Kidney epithelial cell (primary cell): ENCODE measurements around the gene PAK3. TPM values are rescaled to one million over a fixed set of nuclear protein-coding genes. Genes with fewer than 3 reads are reported as not detected.

Experiments
- DNase-seq: peaks from one replicate; pipeline ENCODE4 v3.0.0-alpha.2; 2010; ENCODE audit warnings: low read depth
- H3K27me3 ChIP-seq: 2 replicates; pipeline ENCODE4 v1.6.0; 2011; ENCODE audit warnings: low read length; ENCODE audit not compliant: control insufficient read depth, insufficient read depth
- H3K36me3 ChIP-seq: 2 replicates; pipeline ENCODE4 v1.5.1; 2011; ENCODE audit warnings: low read length; ENCODE audit not compliant: control insufficient read depth, insufficient read depth
- H3K4me3 ChIP-seq: 2 replicates; pipeline ENCODE4 v1.5.1; 2011; ENCODE audit warnings: low read depth, mild to moderate bottlenecking, control low read depth, low read length
- total RNA-seq: library from RNA; depleted of rRNA; stranded (reverse); fragments of >200 nt; gene quantifications from 2 replicates; pipeline ENCODE4 v1.2.3, GENCODE V29; 2015
- TF ChIP-seq, protein P1 (sequence below): IDR thresholded peaks from 2 replicates; pipeline ENCODE4 v1.5.1; 2011; ENCODE audit warnings: mild to moderate bottlenecking, moderate library complexity, low read length, control low read depth, inconsistent platforms; ENCODE audit not compliant: insufficient read depth, poor library complexity, severe bottlenecking

Gene PAK3
- 2.3 and 3.0 TPM in 2 replicates for total RNA-seq

DNA sequence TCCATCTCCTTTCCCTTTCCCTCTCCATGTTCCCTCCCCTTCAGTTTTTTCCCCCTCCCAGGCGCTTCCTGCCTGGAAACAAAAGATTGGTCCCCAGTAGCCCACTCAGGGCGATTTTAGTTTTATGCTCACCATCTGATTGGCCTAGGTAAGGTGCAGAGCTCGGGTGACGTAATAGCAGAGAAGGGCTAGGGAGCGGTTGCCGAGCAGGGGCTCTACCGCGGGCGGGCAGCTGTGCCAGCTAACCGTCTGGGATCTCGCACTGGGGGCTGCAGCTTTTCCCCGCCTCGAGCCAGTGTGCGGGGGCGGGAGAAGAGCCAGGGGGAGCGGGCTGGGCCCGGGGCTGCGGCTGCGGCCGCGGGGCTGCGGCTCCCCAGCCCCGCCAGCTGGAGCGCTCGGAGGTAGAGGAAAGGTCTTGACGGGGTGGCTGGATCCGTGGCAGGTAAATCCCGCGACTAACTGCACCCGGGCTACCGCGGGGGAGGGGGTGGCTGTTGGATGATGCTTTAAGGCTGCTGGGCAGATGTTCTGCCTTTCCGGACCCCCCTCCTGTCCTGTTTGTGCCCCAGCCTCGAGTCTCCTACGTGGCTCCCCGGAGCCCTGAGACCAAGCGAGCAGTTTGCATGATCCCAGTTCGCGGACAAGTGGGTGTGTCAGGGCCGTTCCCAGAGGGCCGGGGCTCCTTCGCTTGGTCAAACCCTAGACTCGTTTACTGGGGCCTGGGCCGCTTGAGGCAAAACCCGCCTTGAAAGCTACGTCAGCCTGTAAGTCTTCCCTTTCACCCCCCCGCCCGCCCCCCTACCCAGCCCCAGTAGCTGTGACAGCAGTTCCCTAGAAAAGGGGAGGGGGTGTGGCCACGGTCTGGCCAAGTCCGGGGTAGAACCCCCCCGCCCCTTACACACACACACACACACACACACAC is at the start of gene PAK3:
Gene PAK3, plus strand, starts transcription at position 218 of the 922 bp plus-strand sequence. CDS start 26,913 bp downstream, outside the sequence.
- Histone ChIP-seq H3K27me3 (no peaks in the 10 kb centered on the region), H3K36me3 (no peaks in the 10 kb centered on the region), H3K4me3 (peak within 1 kb of the TSS; percentile 70)
- peak; percentile 55 for DNase-seq
- TF ChIP-seq, protein P1, sequence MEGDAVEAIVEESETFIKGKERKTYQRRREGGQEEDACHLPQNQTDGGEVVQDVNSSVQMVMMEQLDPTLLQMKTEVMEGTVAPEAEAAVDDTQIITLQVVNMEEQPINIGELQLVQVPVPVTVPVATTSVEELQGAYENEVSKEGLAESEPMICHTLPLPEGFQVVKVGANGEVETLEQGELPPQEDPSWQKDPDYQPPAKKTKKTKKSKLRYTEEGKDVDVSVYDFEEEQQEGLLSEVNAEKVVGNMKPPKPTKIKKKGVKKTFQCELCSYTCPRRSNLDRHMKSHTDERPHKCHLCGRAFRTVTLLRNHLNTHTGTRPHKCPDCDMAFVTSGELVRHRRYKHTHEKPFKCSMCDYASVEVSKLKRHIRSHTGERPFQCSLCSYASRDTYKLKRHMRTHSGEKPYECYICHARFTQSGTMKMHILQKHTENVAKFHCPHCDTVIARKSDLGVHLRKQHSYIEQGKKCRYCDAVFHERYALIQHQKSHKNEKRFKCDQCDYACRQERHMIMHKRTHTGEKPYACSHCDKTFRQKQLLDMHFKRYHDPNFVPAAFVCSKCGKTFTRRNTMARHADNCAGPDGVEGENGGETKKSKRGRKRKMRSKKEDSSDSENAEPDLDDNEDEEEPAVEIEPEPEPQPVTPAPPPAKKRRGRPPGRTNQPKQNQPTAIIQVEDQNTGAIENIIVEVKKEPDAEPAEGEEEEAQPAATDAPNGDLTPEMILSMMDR = no peak

DNA sequence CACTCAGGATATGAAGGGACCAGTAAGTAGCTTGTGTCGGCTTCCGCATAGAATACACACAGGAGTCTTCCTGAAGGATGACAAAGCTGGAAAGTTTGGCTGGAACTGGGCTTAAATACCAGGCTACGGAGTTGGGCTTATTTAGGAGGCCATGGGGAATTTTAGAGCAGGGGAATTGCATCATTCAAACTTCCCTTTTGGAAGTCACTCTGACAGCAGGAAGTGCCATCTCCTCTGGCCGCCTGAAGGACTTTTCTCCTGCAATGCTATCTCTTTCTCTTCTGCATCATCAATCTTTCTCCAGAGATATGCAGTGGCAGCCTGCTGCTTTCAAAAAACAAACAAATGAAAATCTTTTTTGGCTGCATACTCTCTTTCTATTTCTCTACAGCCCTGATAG is 48.4 kb upstream of the PAK3 start:
- Histone ChIP-seq H3K36me3 (no peaks in the 10 kb centered on the region), H3K4me3 (no peak overlapping the region), H3K27me3 (no peaks in the 10 kb centered on the region)
- TF ChIP-seq, protein P1 = no peak
- DNase-seq = no peak

DNA sequence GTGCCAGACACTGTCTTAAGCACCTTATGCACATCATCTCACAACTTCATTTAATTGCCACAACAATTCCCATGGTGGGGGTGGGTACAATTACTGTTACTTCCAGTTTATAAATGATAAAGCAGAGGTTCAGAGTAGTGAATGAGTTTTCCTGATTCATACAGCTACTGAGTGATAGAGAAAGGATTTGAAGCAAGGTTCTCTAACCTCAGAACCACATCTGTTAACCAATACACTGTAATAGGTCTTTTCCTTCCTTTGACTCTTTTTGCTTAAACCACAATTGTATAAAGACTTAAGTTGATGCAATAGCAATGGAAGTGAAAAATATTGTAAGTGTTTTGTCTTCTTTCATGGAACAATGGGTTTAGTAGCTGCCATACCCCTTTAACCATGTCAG is 43.5 kb upstream of the PAK3 start:
- DNase-seq = no peak
- TF ChIP-seq, protein P1 = no peak
- peaks cover 2% of the 10 kb centered on the region for H3K27me3 ChIP-seq
- no peaks in the 10 kb centered on the region for H3K36me3 ChIP-seq
- no peak overlapping the region for H3K4me3 ChIP-seq

DNA sequence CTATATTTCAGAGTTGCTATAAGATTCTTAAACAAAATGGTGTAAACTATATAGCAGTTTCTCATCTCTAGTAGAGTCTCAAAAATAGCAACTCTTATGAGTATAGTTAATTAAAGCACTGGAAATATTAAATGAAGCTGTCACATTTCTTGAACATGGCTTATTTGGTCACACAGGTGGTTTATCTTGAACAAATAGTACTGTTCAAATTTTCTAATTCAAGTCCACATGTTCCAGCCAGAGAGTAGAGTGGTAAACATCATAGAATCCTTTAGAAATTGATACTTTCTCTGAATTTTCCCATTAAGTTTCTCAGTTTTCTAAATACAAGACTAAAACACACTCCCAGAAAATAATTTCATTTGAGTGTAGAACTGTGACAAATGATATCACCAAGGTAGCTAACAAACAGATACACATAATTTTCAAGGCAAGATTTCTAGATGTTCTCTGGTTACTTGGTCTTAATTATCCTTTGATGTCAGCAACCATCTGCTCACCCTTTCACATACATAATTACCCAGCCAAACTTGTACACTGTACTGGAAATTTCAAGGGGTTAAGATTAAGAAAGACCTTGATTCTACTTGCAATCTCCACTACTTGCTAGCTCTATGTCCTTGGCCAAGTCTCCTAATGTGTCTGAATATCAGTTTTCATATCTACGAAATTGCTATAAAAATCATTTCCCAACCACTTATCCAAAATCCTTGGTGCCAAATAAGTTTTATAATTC is 24.3 kb upstream of the PAK3 start:
- no peaks in the 10 kb centered on the region for H3K36me3 ChIP-seq
- TF ChIP-seq, protein P1 = no peak
- H3K4me3 ChIP-seq = no peak overlapping the region
- H3K27me3 ChIP-seq = no peaks in the 10 kb centered on the region
- DNase-seq = no peak

DNA sequence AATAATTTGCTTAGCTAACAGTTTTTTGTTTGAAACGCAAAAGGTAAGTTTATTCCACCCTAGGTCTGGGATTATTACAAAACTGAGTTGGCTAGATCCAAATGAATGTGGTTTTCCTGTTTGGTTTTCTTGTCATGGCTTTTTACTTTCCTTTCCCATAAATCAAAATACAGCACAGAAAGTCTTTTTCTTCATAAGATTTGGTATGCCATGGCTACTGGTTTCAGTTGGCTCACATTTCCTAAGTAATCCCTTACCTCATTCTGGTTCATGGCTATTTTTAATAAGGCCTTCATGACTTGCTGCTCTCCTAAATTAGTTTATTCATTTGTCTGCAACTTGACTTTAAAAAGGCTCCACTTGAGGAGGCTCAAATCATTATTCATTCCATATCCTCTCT is 12.9 kb upstream of the PAK3 start:
- TF ChIP-seq, protein P1 = no peak
- no peaks in the 10 kb centered on the region for H3K36me3 ChIP-seq
- DNase-seq = no peak

More for the DNA sequence above, 12.9 kb upstream of the PAK3 start:
- Histone ChIP-seq H3K27me3 (no peaks in the 10 kb centered on the region), H3K4me3 (no peak overlapping the region)
